ENCODE results near the gene NXPH3. TPM values are rescaled to one million over a fixed set of nuclear protein-coding genes. Genes with fewer than 3 reads are reported as not detected.

The NXPH3 gene
- total RNA-seq, 1 donor from 2014 or later, result 0.90 TPM

DNA sequence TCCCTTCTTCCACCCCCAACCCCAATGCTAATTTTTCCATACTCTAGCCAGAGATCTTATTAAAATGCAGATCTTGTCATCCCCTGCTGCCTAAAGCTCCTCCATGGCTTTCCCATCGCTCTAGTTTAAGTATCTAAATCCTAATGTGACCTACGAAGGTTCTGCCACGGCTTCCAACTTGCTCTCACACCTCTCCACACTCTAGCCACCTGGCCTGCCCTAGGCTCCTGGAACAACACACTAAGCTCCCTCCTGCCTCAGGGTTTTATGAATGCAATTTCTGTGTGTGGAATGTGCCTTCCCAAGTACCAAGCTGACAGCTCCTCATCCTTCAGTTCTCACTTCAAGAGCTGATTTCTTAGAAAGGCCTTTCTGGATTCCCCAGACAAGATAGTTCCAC, 16.6 kb downstream of the NXPH3 start:
- DNase-seq (ENCODE audit: low read depth in 2 of 2), result no peak

DNA sequence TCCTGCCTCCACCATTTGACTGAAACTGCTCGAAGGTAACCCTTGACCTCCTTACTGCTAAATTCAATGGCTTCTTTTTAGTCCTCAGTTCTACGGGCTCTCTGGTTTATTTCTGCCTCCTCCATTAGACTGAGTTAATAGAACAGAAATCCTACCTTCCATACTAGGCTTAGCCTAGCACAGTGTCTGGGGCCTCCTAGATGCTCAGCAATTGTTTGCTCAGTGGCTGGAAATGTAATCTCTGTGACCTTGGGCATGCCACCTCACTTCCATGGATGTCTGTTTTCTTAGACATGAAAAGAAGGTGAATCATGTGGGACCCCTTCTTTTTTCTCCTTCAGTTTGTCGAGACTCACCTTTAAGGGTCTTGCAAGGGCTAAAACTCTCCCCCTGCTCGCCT, 19.7 kb downstream of the NXPH3 start:
- DNase-seq (ENCODE audit: low read depth in 2 of 2), result no peak

- no peak for DNase-seq (ENCODE audit: low read depth in 2 of 2)
Measured at GRCh38 chr17:49595980-49596379, 20.3 kb downstream of the NXPH3 start.

GRCh38 chr17:49596613-49597244, 21.1 kb downstream of the NXPH3 start:
- no peak for DNase-seq (ENCODE audit: low read depth in 2 of 2)

DNA sequence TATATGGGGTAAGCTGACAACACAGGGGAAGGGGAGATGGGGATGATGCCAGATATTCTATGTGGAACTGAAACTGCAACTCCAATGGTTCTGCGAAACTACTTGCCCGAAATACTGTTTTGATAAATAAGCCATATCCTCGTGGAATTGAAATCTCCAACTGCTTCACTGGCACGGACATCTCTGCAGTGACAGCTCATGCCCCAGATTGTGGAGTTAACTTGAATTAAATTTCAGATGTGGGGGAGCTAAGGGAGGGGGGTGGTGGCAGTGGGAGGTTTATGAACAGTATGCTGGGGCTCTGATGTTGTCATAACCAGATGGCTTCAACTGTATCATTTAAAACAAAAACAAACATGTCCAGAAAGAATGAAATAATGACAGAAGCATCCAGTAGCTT, 21.8 kb downstream of the NXPH3 start:
- DNase-seq (ENCODE audit: low read depth in 2 of 2), result no peak

DNA sequence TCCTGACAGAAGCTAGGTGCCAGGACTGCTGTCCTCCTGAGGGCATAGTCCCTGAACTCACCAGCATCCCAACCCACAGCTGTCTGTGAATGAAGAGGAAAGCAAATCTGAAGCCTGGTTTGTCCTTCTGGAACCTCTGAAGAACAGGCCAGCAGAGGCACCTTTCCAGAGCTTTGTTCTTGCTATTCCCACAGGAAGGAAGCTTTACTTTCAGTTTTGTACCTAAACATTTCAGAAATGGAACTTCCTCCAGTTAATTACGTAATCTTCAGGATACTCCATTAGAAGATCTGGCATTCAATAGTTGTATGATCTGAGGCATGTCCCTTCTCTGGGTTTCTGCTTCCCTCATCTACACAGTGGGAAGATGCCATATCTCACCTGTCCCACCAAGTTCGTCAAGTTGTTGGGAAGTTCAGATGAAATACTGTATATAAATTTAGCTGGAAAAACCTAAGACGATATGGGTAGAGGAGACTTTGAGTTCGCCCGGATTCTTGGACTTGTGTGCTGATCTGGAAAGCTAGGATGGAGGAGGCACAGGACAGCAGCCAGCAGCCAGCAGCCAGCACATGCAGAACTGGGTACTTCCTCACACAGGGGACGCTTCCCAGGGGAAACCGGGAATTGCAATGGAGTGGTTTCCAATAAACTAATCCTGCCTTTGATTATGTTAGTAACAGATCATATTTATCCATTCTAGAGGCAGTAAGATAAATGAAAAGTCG, 22.4 kb downstream of the NXPH3 start:
- peak in 1 of 2 donors; percentile 40 for DNase-seq (ENCODE audit: low read depth in 2 of 2)

- no peak for DNase-seq (ENCODE audit: low read depth in 2 of 2)
Measured at GRCh38 chr17:49598918-49599317, 23.2 kb downstream of the NXPH3 start.

GRCh38 chr17:49600949-49601348, 25.3 kb downstream of the NXPH3 start:
- no peak for DNase-seq (ENCODE audit: low read depth in 2 of 2)

- DNase-seq (ENCODE audit: low read depth in 2 of 2), result no peak
Measured at GRCh38 chr17:49602783-49603182, 27.1 kb downstream of the NXPH3 start.

GRCh38 chr17:49603238-49603637, 27.6 kb downstream of the NXPH3 start:
- no peak for DNase-seq (ENCODE audit: low read depth in 2 of 2)

DNA sequence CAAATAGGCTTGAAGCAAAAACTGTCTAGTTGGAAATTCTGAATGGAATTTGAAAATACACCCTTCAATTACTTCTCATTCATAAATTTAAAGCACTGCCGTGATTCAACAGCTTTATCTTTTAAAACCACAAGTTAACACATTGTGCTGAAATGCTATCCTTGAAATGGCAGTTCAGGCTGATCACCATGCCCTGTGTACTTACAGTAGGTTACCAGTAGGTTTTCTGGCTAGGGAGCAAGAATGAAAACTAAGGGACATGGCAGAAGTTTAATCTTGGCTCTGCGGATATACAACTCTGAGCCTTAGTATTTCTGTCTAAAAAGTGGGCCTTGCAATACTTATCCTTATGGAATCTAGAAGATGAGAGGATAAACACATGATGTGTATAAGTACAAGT, 28.0 kb downstream of the NXPH3 start:
- no peak for DNase-seq (ENCODE audit: low read depth in 2 of 2)

DNA sequence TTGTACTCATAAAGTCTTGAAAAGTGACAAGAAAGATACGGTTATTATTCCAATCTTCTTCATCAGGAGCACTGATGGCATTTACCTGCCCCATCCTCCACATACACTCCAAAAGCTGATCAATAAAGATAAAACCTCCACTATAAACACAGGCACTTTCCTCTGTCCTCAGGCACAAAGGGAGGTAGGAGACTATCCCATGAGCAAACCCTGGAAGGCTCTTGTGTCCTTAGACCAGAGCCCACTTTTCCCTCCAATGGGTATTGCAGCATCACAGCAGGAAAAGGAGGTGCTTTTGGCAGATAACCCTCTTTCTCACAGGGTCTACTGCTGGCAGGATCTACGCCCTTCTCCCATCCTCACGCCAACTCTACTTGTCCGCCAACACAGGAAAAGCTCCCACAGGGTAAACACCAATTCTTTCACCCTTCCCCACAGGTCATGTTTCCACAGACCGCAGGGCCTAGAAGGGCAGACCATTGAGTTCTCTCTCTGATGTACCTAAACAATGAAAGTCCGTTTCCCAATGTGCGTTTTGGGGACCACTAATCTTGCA, 28.7 kb downstream of the NXPH3 start:
- peak in 1 of 2 donors; percentile 58 for DNase-seq (ENCODE audit: low read depth in 2 of 2)

GRCh38 chr17:49610883-49611584, 35.4 kb downstream of the NXPH3 start:
- DNase-seq (ENCODE audit: low read depth in 2 of 2), result no peak

GRCh38 chr17:49612726-49613125, 37.1 kb downstream of the NXPH3 start:
- no peak for DNase-seq (ENCODE audit: low read depth in 2 of 2)

DNA sequence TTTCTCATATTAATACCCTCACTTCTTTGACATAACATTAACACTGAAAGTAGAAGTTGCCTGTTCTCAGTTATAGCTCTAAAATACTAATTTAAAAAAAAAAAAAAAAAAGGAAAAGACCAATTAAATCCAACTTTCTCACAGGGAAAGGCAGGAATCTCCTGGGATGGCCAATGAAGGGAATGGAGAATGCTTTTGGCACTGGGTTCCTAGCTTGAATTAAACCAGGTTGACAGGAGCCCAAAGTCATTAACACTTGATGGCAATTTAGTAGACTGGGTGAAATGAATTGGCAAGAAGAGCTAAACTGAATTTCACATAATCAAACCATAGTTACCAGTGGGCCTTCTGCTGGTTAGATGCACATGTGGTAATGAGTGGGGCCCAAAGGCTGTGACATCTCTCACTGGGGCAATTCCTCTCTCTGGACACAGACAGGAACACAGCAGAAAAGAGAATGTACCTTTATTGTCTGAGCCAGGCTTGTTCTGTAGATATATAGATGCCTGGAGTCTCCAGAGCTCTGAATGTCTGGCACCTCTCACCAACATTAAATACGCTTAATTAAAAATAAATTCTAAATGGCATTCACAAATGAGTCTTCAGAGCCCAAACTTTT, 37.6 kb downstream of the NXPH3 start:
- no peak for DNase-seq (ENCODE audit: low read depth in 2 of 2)

- peak in 1 of 2 donors; percentile 27 for DNase-seq (ENCODE audit: low read depth in 2 of 2)
Measured at GRCh38 chr17:49616086-49616485, 40.4 kb downstream of the NXPH3 start.

GRCh38 chr17:49616601-49617131, 41.0 kb downstream of the NXPH3 start:
- no peak for DNase-seq (ENCODE audit: low read depth in 2 of 2)

DNA sequence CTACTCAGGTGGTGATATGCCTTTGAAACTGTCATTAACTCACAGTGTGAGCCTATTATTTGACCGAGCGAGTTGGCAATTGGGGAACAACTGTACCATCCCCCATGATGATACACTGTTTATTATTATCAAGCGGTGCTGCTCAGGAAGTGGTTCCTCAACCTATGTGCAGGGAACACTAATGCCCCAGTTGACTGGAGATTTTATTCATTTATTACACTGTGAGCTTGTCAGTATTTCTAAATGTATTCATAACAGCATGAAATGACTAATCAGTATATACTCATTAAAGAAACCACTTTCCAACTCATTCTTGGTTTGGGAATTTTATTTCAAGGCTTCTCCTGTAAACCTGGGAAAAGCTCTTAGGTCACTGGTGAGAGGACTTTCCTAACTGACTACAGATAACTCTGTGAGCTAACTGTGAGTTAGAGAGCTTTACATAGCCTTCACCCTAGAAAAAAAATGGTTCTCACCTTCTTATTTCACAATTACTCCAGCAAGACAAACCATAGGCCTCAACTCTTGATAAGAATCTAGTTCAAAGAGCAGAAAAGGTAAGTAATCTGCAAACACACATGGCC, 42.4 kb downstream of the NXPH3 start:
- DNase-seq (ENCODE audit: low read depth in 2 of 2), result peak in 1 of 2 donors; percentile 55

DNA sequence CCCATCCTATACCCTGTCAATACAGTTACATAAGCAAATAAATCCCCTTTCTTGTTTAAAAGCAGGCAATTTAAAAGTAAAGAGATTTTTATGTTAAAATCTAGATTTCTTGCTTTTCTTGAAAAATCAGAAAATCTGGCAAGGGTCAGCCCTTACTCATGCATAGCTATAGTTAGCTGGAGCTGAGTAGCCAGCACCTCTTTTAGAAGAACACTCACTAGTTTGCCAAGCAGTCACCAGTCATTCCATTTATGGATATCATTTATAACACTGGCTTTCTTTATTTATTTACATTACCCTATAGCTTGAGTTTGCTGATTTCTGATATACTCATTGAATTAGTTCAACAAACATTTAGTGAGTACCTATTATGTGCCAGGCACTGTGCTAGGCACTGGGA, 45.7 kb downstream of the NXPH3 start:
- no peak for DNase-seq (ENCODE audit: low read depth in 2 of 2)

- peak; percentile 75 to 78 for DNase-seq (ENCODE audit: low read depth in 2 of 2)
Measured at GRCh38 chr17:49621946-49622529, 46.4 kb downstream of the NXPH3 start.

GRCh38 chr17:49624896-49625295, 49.2 kb downstream of the NXPH3 start:
- DNase-seq (ENCODE audit: low read depth in 2 of 2), result no peak
